H9 (cell line): ENCODE data around the gene CEP164. TPM values are rescaled to one million over a fixed set of nuclear protein-coding genes. Genes with fewer than 3 reads are reported as not detected.

Experiments used
- DNase-seq: peaks from one replicate; pipeline ENCODE4 v3.0.0-alpha.2; 2017
- H2AFZ ChIP-seq: one replicate; pipeline ENCODE4 v1.6.1; 2013; ENCODE audit warnings: mild to moderate bottlenecking, low read length, control low read depth, moderate library complexity
- H2AK5ac ChIP-seq: 2 replicates; pipeline ENCODE4 v1.6.1; 2013; ENCODE audit warnings: low read length, control low read depth, mixed read lengths; ENCODE audit not compliant: insufficient read length
- H2BK120ac ChIP-seq: one replicate; pipeline ENCODE4 v1.6.1; 2013; ENCODE audit warnings: low read depth, mild to moderate bottlenecking, low read length, control low read depth, inconsistent platforms; ENCODE audit not compliant: poor library complexity, severe bottlenecking
- H2BK12ac ChIP-seq: 2 replicates; pipeline ENCODE4 v1.6.1; 2013; ENCODE audit warnings: low read length, control low read depth, mixed read lengths, low read depth; ENCODE audit not compliant: insufficient read length
- H2BK15ac ChIP-seq: 2 replicates; pipeline ENCODE4 v1.6.1; 2013; ENCODE audit warnings: low read depth, low read length, control low read depth
- H2BK20ac ChIP-seq: one replicate; pipeline ENCODE4 v1.6.1; 2013; ENCODE audit warnings: low read depth, mild to moderate bottlenecking, low read length, control low read depth, inconsistent platforms; ENCODE audit not compliant: poor library complexity, severe bottlenecking
- H2BK5ac ChIP-seq: 2 replicates; pipeline ENCODE4 v1.6.1; 2013; ENCODE audit warnings: low read length, control low read depth, mixed read lengths; ENCODE audit not compliant: insufficient read length
- H3K14ac ChIP-seq: 2 replicates; pipeline ENCODE4 v1.6.1; 2013; ENCODE audit warnings: low read length, control low read depth; ENCODE audit not compliant: insufficient read depth
- H3K18ac ChIP-seq: 2 replicates; pipeline ENCODE4 v1.6.1; 2013; ENCODE audit warnings: low read depth, mild to moderate bottlenecking, mixed read lengths, low read length, control low read depth; ENCODE audit not compliant: insufficient read length
- H3K23ac ChIP-seq: 2 replicates; pipeline ENCODE4 v1.6.1; 2013; ENCODE audit warnings: low read length, control low read depth, mixed read lengths, low read depth; ENCODE audit not compliant: insufficient read length
- H3K23me2 ChIP-seq: 2 replicates; pipeline ENCODE4 v1.6.1; 2013; ENCODE audit warnings: low read depth, mild to moderate bottlenecking, mixed read lengths, low read length, control low read depth; ENCODE audit not compliant: insufficient read length, poor library complexity, severe bottlenecking
- H3K27ac ChIP-seq: 2 replicates; pipeline ENCODE4 v1.5.1; 2013; ENCODE audit warnings: low read length, control low read depth, mixed read lengths, low read depth; ENCODE audit not compliant: insufficient read length
- H3K27me3 ChIP-seq: 2 replicates; pipeline ENCODE4 v1.6.1; 2013; ENCODE audit warnings: low read length, control low read depth, inconsistent platforms; ENCODE audit not compliant: insufficient read depth
- H3K4ac ChIP-seq: 2 replicates; pipeline ENCODE4 v1.6.1; 2013; ENCODE audit warnings: low read depth, mild to moderate bottlenecking, control low read depth, inconsistent platforms, low read length, moderate library complexity
- H3K4me1 ChIP-seq: 2 replicates; pipeline ENCODE4 v1.6.1; 2013; ENCODE audit warnings: low read length, control low read depth, inconsistent platforms; ENCODE audit not compliant: insufficient read depth
- H3K4me2 ChIP-seq: 2 replicates; pipeline ENCODE4 v1.6.1; 2013; ENCODE audit warnings: low read length, control low read depth, mixed read lengths; ENCODE audit not compliant: insufficient read length, insufficient read depth
- H3K56ac ChIP-seq: 2 replicates; pipeline ENCODE4 v1.6.1; 2013; ENCODE audit warnings: low read depth, mild to moderate bottlenecking, mixed read lengths, low read length, control low read depth; ENCODE audit not compliant: insufficient read length
- H3K79me1 ChIP-seq: 2 replicates; pipeline ENCODE4 v1.6.1; 2013; ENCODE audit warnings: low read depth, mild to moderate bottlenecking, moderate library complexity, low read length, control low read depth, inconsistent platforms; ENCODE audit not compliant: insufficient read depth, poor library complexity, severe bottlenecking
- H3K79me2 ChIP-seq: 2 replicates; pipeline ENCODE4 v1.6.1; 2013; ENCODE audit warnings: low read length, control low read depth, inconsistent platforms; ENCODE audit not compliant: insufficient read depth
- H3K9ac ChIP-seq: 2 replicates; pipeline ENCODE4 v1.6.1; 2013; ENCODE audit warnings: low read length, control low read depth, mixed read lengths; ENCODE audit not compliant: insufficient read length; ENCODE audit errors: extremely low read depth
- H3K9me3 ChIP-seq: one replicate; pipeline ENCODE4 v1.6.1; 2013; ENCODE audit warnings: low read depth, low read length, inconsistent platforms; ENCODE audit not compliant: control insufficient read depth
- H3T11ph ChIP-seq: one replicate; pipeline ENCODE4 v1.6.1; 2013; ENCODE audit warnings: mild to moderate bottlenecking, low read length, control low read depth, inconsistent platforms
- H4K20me1 ChIP-seq: one replicate; pipeline ENCODE4 v1.6.1; 2013; ENCODE audit not compliant: control insufficient read depth, insufficient read length, insufficient read depth
- H4K5ac ChIP-seq: 2 replicates; pipeline ENCODE4 v1.6.1; 2013; ENCODE audit warnings: low read depth, mild to moderate bottlenecking, mixed read lengths, low read length, control low read depth; ENCODE audit not compliant: insufficient read length
- H4K8ac ChIP-seq: replicated peaks from 2 replicates; pipeline ENCODE4 v1.6.1; 2013; ENCODE audit warnings: low read length, control low read depth, mixed read lengths, low read depth; ENCODE audit not compliant: insufficient read length
- H4K91ac ChIP-seq: 2 replicates; pipeline ENCODE4 v1.6.1; 2013; ENCODE audit warnings: low read depth, mild to moderate bottlenecking, moderate library complexity, mixed read lengths, low read length, control low read depth; ENCODE audit not compliant: insufficient read length
- H3K27ac Mint-ChIP-seq, 3 experiments: 2 replicates in 2 of 3; 3 replicates in 1 of 3; pipeline ENCODE4 v1.8.0; 2020 to 2021; ENCODE audit warnings: mixed read lengths in 3 of 3, mild to moderate bottlenecking in 1 of 3, moderate library complexity in 1 of 3
- H3K27me3 Mint-ChIP-seq: 2 replicates; pipeline ENCODE4 v1.8.0; 2021; ENCODE audit warnings: low read depth, mild to moderate bottlenecking, moderate library complexity, mixed read lengths
- H3K36me3 Mint-ChIP-seq, 3 experiments: 2 replicates in 2 of 3; 3 replicates in 1 of 3; pipeline ENCODE4 v1.8.0; 2020 to 2021; ENCODE audit warnings: low read depth in 3 of 3, mixed read lengths in 3 of 3; ENCODE audit not compliant: insufficient read depth in 1 of 3
- H3K4me1 Mint-ChIP-seq, 2 experiments: 2 replicates each; pipeline ENCODE4 v1.8.0; 2020; ENCODE audit warnings: mixed read lengths in 2 of 2
- H3K4me3 Mint-ChIP-seq, 2 experiments: 2 replicates in 1 of 2; 3 replicates in 1 of 2; pipeline ENCODE4 v1.8.0; 2020 to 2021; ENCODE audit warnings: mild to moderate bottlenecking in 2 of 2, mixed read lengths in 2 of 2, moderate library complexity in 1 of 2
- H3K9me3 Mint-ChIP-seq, 2 experiments: 2 replicates in 1 of 2; 3 replicates in 1 of 2; pipeline ENCODE4 v1.8.0; 2020; ENCODE audit warnings: mild to moderate bottlenecking in 2 of 2, mixed read lengths in 2 of 2, moderate library complexity in 1 of 2
- WGBS: extraction: QIAGEN DNeasy Blood & Tissue Kit; methylation state at CpG from one replicate; pipeline ENCODE4 v1.1.7; 2013; ENCODE audit warnings: missing lambda C conversion rate, low lambda C conversion rate, mixed read lengths; ENCODE audit not compliant: insufficient read length; ENCODE audit errors: extremely low coverage; 5-methylcytosine and 5-hydroxymethylcytosine counted together
- total RNA-seq: library from RNA; stranded (reverse); gene quantifications from 2 replicates; pipeline ENCODE4 v1.2.1, GENCODE V29; 2021
- TF ChIP-seq, protein P1 (sequence below): fragments of 200-600 bp; sonication (generic); conservative IDR thresholded peaks from 3 replicates; pipeline ENCODE4 v1.8.0; 2021; ENCODE audit warnings: antibody characterized with exemption, mild to moderate bottlenecking

The CEP164 gene
- total RNA-seq, 1 experiment from 2014 or later, result 24.9 TPM

- no peak overlapping the region for H3K18ac ChIP-seq
- no CpG with 5 or more reads among the region's 2 CpGs for WGBS
- no peak overlapping the region for H3K9ac ChIP-seq
- no peak overlapping the region for H3K4me3 Mint-ChIP-seq
- no peak overlapping the region for H2BK15ac ChIP-seq
- H3K27ac Mint-ChIP-seq, result peak overlapping the region in 1 of 3 experiments; percentile 6; a peak in 2 of 7 replicates
- no peaks in the 10 kb centered on the region for H3K27me3 ChIP-seq
- H3K79me2 ChIP-seq, result no peaks in the 10 kb centered on the region
- H3K4me1 ChIP-seq, result no peaks in the 10 kb centered on the region
- H2BK120ac ChIP-seq, result no peak overlapping the region
- H2AFZ ChIP-seq, result no peak overlapping the region
- no peak overlapping the region for H3K56ac ChIP-seq
- H3K14ac ChIP-seq, result no peak overlapping the region
- H3K36me3 Mint-ChIP-seq, result peaks cover 11 to 50% (median 46%) of the 10 kb centered on the region in 3 experiments; a peak in 6 of 7 replicates
- no peak overlapping the region for H2BK12ac ChIP-seq
- no peaks in the 10 kb centered on the region for H3K23me2 ChIP-seq
- no peaks in the 10 kb centered on the region for H3K9me3 ChIP-seq
- H2BK20ac ChIP-seq, result no peak overlapping the region
- no peak overlapping the region for H3K4ac ChIP-seq
- H3K4me1 Mint-ChIP-seq, result peaks cover 0 to 3% of the 10 kb centered on the region in 2 experiments; a peak in 1 of 4 replicates
- H3K9me3 Mint-ChIP-seq, result no peaks in the 10 kb centered on the region
- no peak overlapping the region for H3K4me2 ChIP-seq
- H3K79me1 ChIP-seq, result no peaks in the 10 kb centered on the region
- no peaks in the 10 kb centered on the region; the same call in 1 of the 2 replicates for H3K27me3 Mint-ChIP-seq
- H4K8ac ChIP-seq, result no peak overlapping the region
- H2AK5ac ChIP-seq, result no peak overlapping the region
- no peak overlapping the region for H4K91ac ChIP-seq
- no peaks in the 10 kb centered on the region for H4K20me1 ChIP-seq
- no peak overlapping the region for H4K5ac ChIP-seq
- H2BK5ac ChIP-seq, result no peak overlapping the region
- H3K23ac ChIP-seq, result no peak overlapping the region
- TF ChIP-seq, protein P1, sequence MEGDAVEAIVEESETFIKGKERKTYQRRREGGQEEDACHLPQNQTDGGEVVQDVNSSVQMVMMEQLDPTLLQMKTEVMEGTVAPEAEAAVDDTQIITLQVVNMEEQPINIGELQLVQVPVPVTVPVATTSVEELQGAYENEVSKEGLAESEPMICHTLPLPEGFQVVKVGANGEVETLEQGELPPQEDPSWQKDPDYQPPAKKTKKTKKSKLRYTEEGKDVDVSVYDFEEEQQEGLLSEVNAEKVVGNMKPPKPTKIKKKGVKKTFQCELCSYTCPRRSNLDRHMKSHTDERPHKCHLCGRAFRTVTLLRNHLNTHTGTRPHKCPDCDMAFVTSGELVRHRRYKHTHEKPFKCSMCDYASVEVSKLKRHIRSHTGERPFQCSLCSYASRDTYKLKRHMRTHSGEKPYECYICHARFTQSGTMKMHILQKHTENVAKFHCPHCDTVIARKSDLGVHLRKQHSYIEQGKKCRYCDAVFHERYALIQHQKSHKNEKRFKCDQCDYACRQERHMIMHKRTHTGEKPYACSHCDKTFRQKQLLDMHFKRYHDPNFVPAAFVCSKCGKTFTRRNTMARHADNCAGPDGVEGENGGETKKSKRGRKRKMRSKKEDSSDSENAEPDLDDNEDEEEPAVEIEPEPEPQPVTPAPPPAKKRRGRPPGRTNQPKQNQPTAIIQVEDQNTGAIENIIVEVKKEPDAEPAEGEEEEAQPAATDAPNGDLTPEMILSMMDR, result no peak
- H3K27ac ChIP-seq, result no peak overlapping the region
- DNase-seq, result no peak
- H3T11ph ChIP-seq, result no peak overlapping the region
These were observed 35.0 kb upstream of the CEP164 start for GRCh38 chr11:117292616-117293015.
